Adipose tissue (tissue), 3 donors: ENCODE data around the gene TMEM229A. TPM values are rescaled to one million over a fixed set of nuclear protein-coding genes. Genes with fewer than 3 reads are reported as not detected.
"Not testable (repeated sequence)": the region's sequence is repeated elsewhere in the genome, so short reads cannot be mapped to it uniquely, and the experiment has no call there.

Experiments used
- H3K27ac ChIP-seq: one replicate; pipeline ENCODE4 v1.5.1; 2013; ENCODE audit warnings: low read depth, low read length
- WGBS, 3 donors: extraction: QIAGEN DNeasy Blood & Tissue Kit; methylation state at CpG; one replicate each; pipeline ENCODE4 v1.1.7; 2013; 5-methylcytosine and 5-hydroxymethylcytosine counted together
- polyA plus RNA-seq, 3 donors: library from polyadenylated mRNA; stranded (reverse); fragments of 200-250 nt; gene quantifications; one replicate each; pipeline ENCODE4 v1.2.3, GENCODE V29; 2013
- donor health status: healthy with polysubstance abuse.
- donor health status: Bipolar disorder and iron deficiency.
- donor health status: healthy.

The TMEM229A gene
- under 1 TPM in 1 of 3 donors, not detected in 2; 0.04 TPM for polyA plus RNA-seq

GRCh38 chr7:124032369-124033094 lies at the start of gene TMEM229A:
Gene TMEM229A (minus strand): TSS chr7:124033067. CDS start chr7:124033003, 64 bp downstream.
- 1% methylated on average over 56 to 87 of the region's 87 CpGs for WGBS, 3 donors

GRCh38 chr7:124082234-124082633 lies 49.4 kb upstream of the TMEM229A start:
- not testable (repeated sequence) for H3K27ac ChIP-seq
- 92 to 96% (median 96%) methylated on average over 7 to 8 of the region's 8 CpGs for WGBS, 3 donors

More at GRCh38 chr7:124032369-124033094, at the start of gene TMEM229A:
- no peak within 1 kb of the TSS for H3K27ac ChIP-seq

- 77 to 89% (median 87%) methylated on average over 3 of the region's 3 CpGs for WGBS, 3 donors
- H3K27ac ChIP-seq = no peak overlapping the region
Observed at GRCh38 chr7:124077546-124077945, 44.7 kb upstream of the TMEM229A start.

GRCh38 chr7:124076841-124077240 lies 44.0 kb upstream of the TMEM229A start:
- H3K27ac ChIP-seq = no peak overlapping the region

- no peak overlapping the region for H3K27ac ChIP-seq
- 43 to 57% (median 53%) methylated on average over 1 of the region's 1 CpG for WGBS, 3 donors
Observed at GRCh38 chr7:124074007-124074406, 41.1 kb upstream of the TMEM229A start.

GRCh38 chr7:124073310-124073645 lies 40.4 kb upstream of the TMEM229A start:
- 77 to 83% (median 80%) methylated on average over 4 of the region's 4 CpGs for WGBS, 3 donors
- H3K27ac ChIP-seq = no peak overlapping the region

GRCh38 chr7:124072603-124073309 lies 39.9 kb upstream of the TMEM229A start:
- WGBS, 3 donors = 63 to 73% (median 72%) methylated on average over 4 of the region's 4 CpGs
- no peak overlapping the region for H3K27ac ChIP-seq

GRCh38 chr7:124071843-124072242 lies 39.0 kb upstream of the TMEM229A start:
- 60 to 65% (median 61%) methylated on average over 1 of the region's 1 CpG for WGBS, 3 donors
- no peak overlapping the region for H3K27ac ChIP-seq

- no peak overlapping the region for H3K27ac ChIP-seq
- 35 to 63% (median 39%) methylated on average over 1 of the region's 1 CpG for WGBS, 3 donors
Observed at GRCh38 chr7:124062171-124062570, 29.3 kb upstream of the TMEM229A start.

GRCh38 chr7:124060528-124060927 lies 27.7 kb upstream of the TMEM229A start:
- H3K27ac ChIP-seq = no peak overlapping the region
- WGBS, 3 donors = 80 to 84% (median 80%) methylated on average over 2 of the region's 2 CpGs

GRCh38 chr7:124059375-124059774 lies 26.5 kb upstream of the TMEM229A start:
- WGBS, 3 donors = 57 to 71% (median 69%) methylated on average over 4 of the region's 4 CpGs
- no peak overlapping the region for H3K27ac ChIP-seq

- 82 to 89% (median 82%) methylated on average over 2 of the region's 2 CpGs for WGBS, 3 donors
- H3K27ac ChIP-seq = no peak overlapping the region
Observed at GRCh38 chr7:124058515-124058914, 25.6 kb upstream of the TMEM229A start.

GRCh38 chr7:124057872-124058271 lies 25.0 kb upstream of the TMEM229A start:
- H3K27ac ChIP-seq = no peak overlapping the region
- 58 to 71% (median 59%) methylated on average over 5 of the region's 5 CpGs for WGBS, 3 donors

- no peak overlapping the region for H3K27ac ChIP-seq
- 56 to 69% (median 63%) methylated on average over 1 of the region's 1 CpG for WGBS, 3 donors
Observed at GRCh38 chr7:124056234-124056633, 23.4 kb upstream of the TMEM229A start.

- no peak overlapping the region for H3K27ac ChIP-seq
- WGBS, 3 donors = 33 to 74% (median 68%) methylated on average over 1 of the region's 1 CpG
Observed at GRCh38 chr7:124051681-124052377, 19.0 kb upstream of the TMEM229A start.

- H3K27ac ChIP-seq = no peak overlapping the region
- WGBS, 3 donors = 91 to 94% (median 94%) methylated on average over 2 of the region's 2 CpGs
Observed at GRCh38 chr7:124042826-124043225, 10.0 kb upstream of the TMEM229A start.

GRCh38 chr7:124041439-124041838 lies 8.6 kb upstream of the TMEM229A start:
- 73 to 85% (median 76%) methylated on average over 2 of the region's 2 CpGs for WGBS, 3 donors
- no peak overlapping the region for H3K27ac ChIP-seq

GRCh38 chr7:124037902-124038301 lies 5.0 kb upstream of the TMEM229A start:
- not testable (repeated sequence) for H3K27ac ChIP-seq
- 37 to 77% (median 71%) methylated on average over 5 of the region's 5 CpGs for WGBS, 3 donors

- 86 to 91% (median 90%) methylated on average over 3 of the region's 3 CpGs for WGBS, 3 donors
- no peak overlapping the region for H3K27ac ChIP-seq
Observed at GRCh38 chr7:124035706-124036105, 2.8 kb upstream of the TMEM229A start.
